GM12878 (cell line): ENCODE data around the gene GSG1.

Source experiments
- BMI1 ChIP-seq: fragments of 450-650 bp; IDR thresholded peaks from 2 replicates; pipeline ENCODE4 v1.6.1; 2016; ENCODE audit warnings: mild to moderate bottlenecking, moderate library complexity, borderline replicate concordance
- EZH2 ChIP-seq: IDR thresholded peaks from 2 replicates; pipeline ENCODE4 v1.6.1; 2012; ENCODE audit warnings: low read depth, mild to moderate bottlenecking, control low read depth, inconsistent platforms, low read length, borderline replicate concordance; ENCODE audit not compliant: control insufficient read depth
- FOXM1 ChIP-seq: IDR thresholded peaks from 2 replicates; pipeline ENCODE4 v1.6.1; 2012; ENCODE audit warnings: low read depth, mild to moderate bottlenecking, inconsistent platforms, low read length, moderate library complexity
- MEF2A ChIP-seq: IDR thresholded peaks from 2 replicates; pipeline ENCODE4 v1.6.1; 2011; ENCODE audit warnings: low read depth, mild to moderate bottlenecking, low read length, moderate library complexity; ENCODE audit not compliant: insufficient read depth
- NFYB ChIP-seq: IDR thresholded peaks from 2 replicates; pipeline ENCODE4 v1.6.1; 2011; ENCODE audit warnings: low read depth, mild to moderate bottlenecking, low read length, improper control_type of control experiment, moderate library complexity; ENCODE audit not compliant: insufficient read depth
- NR2C1 ChIP-seq: fragments of 450-650 bp; IDR thresholded peaks from 2 replicates; pipeline ENCODE4 v1.6.1; 2017; ENCODE audit warnings: antibody characterized with exemption, mild to moderate bottlenecking, moderate library complexity
- POLR2AphosphoS5 ChIP-seq: IDR thresholded peaks from 2 replicates; pipeline ENCODE4 v1.6.1; 2011; ENCODE audit warnings: mild to moderate bottlenecking, low read length, inconsistent platforms
- TAF1 ChIP-seq: IDR thresholded peaks from 2 replicates; pipeline ENCODE4 v1.6.1; 2011; ENCODE audit warnings: mild to moderate bottlenecking, low read depth, low read length, borderline replicate concordance
- TCF12 ChIP-seq: IDR thresholded peaks from 2 replicates; pipeline ENCODE4 v1.6.1; 2011; ENCODE audit warnings: low read depth, mild to moderate bottlenecking, low read length
- TF ChIP-seq, protein P1 (sequence below), 3 experiments: IDR thresholded peaks in 2 of 3; conservative IDR thresholded peaks in 1 of 3; 2 replicates each; pipeline ENCODE4 v1.5.1; 2011; ENCODE audit warnings: low read depth in 3 of 3, low read length in 3 of 3, mild to moderate bottlenecking in 3 of 3, control low read depth in 2 of 3, moderate library complexity in 2 of 3, inconsistent platforms in 1 of 3, mixed read lengths in 1 of 3; ENCODE audit not compliant: control insufficient read depth in 2 of 3, insufficient read depth in 1 of 3; ENCODE audit errors: extremely low read depth in 1 of 3
- TF ChIP-seq, protein P2 (sequence below): fragments of 450-650 bp; IDR thresholded peaks from 2 replicates; pipeline ENCODE4 v1.6.1; 2017; ENCODE audit warnings: mild to moderate bottlenecking
- TF ChIP-seq, protein P3 (sequence below): IDR thresholded peaks from 2 replicates; pipeline ENCODE4 v1.6.1; 2012; ENCODE audit warnings: improper control_type of control experiment, low read depth, low read length; ENCODE audit not compliant: insufficient replicate concordance
- TF ChIP-seq, protein P4 (sequence below): IDR thresholded peaks from 2 replicates; pipeline ENCODE4 v1.6.1; 2011; ENCODE audit warnings: low read depth, low read length, improper control_type of control experiment, borderline replicate concordance
- TF ChIP-seq, protein P5 (sequence below): IDR thresholded peaks from 2 replicates; pipeline ENCODE4 v1.6.1; 2012; ENCODE audit warnings: mild to moderate bottlenecking, low read depth, low read length

DNA sequence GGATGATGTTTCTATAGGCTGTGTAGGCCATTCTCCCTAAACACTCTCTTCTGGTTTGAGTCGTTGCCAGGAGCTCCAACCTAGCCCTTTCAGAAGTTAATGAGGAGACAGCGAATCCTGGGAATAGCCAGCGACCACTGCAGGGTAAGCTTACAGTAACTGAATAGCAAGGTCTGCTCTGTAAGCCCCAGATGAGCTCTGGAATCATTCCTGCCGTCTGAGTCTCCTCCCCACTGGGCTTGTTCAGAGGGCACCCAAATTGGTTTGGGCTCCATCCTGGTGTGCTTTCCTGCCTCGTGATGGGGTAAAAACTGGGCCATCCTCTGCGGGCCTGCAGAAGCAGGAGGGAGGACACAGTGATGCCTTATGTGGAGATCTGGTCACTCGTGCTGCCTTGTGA, 49.7 kb upstream of the GSG1 start:
- TF ChIP-seq, protein P1, sequence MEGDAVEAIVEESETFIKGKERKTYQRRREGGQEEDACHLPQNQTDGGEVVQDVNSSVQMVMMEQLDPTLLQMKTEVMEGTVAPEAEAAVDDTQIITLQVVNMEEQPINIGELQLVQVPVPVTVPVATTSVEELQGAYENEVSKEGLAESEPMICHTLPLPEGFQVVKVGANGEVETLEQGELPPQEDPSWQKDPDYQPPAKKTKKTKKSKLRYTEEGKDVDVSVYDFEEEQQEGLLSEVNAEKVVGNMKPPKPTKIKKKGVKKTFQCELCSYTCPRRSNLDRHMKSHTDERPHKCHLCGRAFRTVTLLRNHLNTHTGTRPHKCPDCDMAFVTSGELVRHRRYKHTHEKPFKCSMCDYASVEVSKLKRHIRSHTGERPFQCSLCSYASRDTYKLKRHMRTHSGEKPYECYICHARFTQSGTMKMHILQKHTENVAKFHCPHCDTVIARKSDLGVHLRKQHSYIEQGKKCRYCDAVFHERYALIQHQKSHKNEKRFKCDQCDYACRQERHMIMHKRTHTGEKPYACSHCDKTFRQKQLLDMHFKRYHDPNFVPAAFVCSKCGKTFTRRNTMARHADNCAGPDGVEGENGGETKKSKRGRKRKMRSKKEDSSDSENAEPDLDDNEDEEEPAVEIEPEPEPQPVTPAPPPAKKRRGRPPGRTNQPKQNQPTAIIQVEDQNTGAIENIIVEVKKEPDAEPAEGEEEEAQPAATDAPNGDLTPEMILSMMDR (IDR thresholded peaks at IDR 0.05 in 2 of 3, conservative IDR thresholded peaks at IDR 0.05 in 1 of 3; ENCODE audit: control insufficient read depth in 2 of 3, extremely low read depth in 1 of 3, insufficient read depth in 1 of 3, low read depth in 3 of 3, low read length in 3 of 3): no peak
- TF ChIP-seq TCF12 (no peak), NFYB (no peak), NR2C1 (no peak), POLR2AphosphoS5 (no peak), FOXM1 (no peak), EZH2 (no peak), MEF2A (no peak), TAF1 (no peak), BMI1 (no peak)
- TF ChIP-seq, protein P2, sequence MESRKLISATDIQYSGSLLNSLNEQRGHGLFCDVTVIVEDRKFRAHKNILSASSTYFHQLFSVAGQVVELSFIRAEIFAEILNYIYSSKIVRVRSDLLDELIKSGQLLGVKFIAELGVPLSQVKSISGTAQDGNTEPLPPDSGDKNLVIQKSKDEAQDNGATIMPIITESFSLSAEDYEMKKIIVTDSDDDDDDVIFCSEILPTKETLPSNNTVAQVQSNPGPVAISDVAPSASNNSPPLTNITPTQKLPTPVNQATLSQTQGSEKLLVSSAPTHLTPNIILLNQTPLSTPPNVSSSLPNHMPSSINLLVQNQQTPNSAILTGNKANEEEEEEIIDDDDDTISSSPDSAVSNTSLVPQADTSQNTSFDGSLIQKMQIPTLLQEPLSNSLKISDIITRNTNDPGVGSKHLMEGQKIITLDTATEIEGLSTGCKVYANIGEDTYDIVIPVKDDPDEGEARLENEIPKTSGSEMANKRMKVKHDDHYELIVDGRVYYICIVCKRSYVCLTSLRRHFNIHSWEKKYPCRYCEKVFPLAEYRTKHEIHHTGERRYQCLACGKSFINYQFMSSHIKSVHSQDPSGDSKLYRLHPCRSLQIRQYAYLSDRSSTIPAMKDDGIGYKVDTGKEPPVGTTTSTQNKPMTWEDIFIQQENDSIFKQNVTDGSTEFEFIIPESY: no peak
- TF ChIP-seq, protein P3, sequence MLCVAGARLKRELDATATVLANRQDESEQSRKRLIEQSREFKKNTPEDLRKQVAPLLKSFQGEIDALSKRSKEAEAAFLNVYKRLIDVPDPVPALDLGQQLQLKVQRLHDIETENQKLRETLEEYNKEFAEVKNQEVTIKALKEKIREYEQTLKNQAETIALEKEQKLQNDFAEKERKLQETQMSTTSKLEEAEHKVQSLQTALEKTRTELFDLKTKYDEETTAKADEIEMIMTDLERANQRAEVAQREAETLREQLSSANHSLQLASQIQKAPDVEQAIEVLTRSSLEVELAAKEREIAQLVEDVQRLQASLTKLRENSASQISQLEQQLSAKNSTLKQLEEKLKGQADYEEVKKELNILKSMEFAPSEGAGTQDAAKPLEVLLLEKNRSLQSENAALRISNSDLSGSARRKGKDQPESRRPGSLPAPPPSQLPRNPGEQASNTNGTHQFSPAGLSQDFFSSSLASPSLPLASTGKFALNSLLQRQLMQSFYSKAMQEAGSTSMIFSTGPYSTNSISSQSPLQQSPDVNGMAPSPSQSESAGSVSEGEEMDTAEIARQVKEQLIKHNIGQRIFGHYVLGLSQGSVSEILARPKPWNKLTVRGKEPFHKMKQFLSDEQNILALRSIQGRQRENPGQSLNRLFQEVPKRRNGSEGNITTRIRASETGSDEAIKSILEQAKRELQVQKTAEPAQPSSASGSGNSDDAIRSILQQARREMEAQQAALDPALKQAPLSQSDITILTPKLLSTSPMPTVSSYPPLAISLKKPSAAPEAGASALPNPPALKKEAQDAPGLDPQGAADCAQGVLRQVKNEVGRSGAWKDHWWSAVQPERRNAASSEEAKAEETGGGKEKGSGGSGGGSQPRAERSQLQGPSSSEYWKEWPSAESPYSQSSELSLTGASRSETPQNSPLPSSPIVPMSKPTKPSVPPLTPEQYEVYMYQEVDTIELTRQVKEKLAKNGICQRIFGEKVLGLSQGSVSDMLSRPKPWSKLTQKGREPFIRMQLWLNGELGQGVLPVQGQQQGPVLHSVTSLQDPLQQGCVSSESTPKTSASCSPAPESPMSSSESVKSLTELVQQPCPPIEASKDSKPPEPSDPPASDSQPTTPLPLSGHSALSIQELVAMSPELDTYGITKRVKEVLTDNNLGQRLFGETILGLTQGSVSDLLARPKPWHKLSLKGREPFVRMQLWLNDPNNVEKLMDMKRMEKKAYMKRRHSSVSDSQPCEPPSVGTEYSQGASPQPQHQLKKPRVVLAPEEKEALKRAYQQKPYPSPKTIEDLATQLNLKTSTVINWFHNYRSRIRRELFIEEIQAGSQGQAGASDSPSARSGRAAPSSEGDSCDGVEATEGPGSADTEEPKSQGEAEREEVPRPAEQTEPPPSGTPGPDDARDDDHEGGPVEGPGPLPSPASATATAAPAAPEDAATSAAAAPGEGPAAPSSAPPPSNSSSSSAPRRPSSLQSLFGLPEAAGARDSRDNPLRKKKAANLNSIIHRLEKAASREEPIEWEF: no peak
- TF ChIP-seq, protein P4, sequence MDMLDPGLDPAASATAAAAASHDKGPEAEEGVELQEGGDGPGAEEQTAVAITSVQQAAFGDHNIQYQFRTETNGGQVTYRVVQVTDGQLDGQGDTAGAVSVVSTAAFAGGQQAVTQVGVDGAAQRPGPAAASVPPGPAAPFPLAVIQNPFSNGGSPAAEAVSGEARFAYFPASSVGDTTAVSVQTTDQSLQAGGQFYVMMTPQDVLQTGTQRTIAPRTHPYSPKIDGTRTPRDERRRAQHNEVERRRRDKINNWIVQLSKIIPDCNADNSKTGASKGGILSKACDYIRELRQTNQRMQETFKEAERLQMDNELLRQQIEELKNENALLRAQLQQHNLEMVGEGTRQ: no peak
- TF ChIP-seq, protein P5, sequence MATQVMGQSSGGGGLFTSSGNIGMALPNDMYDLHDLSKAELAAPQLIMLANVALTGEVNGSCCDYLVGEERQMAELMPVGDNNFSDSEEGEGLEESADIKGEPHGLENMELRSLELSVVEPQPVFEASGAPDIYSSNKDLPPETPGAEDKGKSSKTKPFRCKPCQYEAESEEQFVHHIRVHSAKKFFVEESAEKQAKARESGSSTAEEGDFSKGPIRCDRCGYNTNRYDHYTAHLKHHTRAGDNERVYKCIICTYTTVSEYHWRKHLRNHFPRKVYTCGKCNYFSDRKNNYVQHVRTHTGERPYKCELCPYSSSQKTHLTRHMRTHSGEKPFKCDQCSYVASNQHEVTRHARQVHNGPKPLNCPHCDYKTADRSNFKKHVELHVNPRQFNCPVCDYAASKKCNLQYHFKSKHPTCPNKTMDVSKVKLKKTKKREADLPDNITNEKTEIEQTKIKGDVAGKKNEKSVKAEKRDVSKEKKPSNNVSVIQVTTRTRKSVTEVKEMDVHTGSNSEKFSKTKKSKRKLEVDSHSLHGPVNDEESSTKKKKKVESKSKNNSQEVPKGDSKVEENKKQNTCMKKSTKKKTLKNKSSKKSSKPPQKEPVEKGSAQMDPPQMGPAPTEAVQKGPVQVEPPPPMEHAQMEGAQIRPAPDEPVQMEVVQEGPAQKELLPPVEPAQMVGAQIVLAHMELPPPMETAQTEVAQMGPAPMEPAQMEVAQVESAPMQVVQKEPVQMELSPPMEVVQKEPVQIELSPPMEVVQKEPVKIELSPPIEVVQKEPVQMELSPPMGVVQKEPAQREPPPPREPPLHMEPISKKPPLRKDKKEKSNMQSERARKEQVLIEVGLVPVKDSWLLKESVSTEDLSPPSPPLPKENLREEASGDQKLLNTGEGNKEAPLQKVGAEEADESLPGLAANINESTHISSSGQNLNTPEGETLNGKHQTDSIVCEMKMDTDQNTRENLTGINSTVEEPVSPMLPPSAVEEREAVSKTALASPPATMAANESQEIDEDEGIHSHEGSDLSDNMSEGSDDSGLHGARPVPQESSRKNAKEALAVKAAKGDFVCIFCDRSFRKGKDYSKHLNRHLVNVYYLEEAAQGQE: no peak
